A172 (cell line): Measurements from ENCODE around the gene APLF. TPM values are rescaled to one million over a fixed set of nuclear protein-coding genes. Genes with fewer than 3 reads are reported as not detected.
"Not testable (repeated sequence)": the region's sequence is repeated elsewhere in the genome, so short reads cannot be mapped to it uniquely, and the experiment has no call there.

Experiments used
- DNase-seq: peaks from one replicate; pipeline ENCODE4 v3.0.0-alpha.2; 2015; ENCODE audit warnings: low spot score
- total RNA-seq: library from RNA; depleted of rRNA; stranded (reverse); fragments of >200 nt; shearing (Covaris generic); gene quantifications from 2 replicates; pipeline ENCODE4 v1.2.3, GENCODE V29; 2014

APLF gene
- total RNA-seq, 1 experiment from 2014 or later, result 6.8 TPM

DNA sequence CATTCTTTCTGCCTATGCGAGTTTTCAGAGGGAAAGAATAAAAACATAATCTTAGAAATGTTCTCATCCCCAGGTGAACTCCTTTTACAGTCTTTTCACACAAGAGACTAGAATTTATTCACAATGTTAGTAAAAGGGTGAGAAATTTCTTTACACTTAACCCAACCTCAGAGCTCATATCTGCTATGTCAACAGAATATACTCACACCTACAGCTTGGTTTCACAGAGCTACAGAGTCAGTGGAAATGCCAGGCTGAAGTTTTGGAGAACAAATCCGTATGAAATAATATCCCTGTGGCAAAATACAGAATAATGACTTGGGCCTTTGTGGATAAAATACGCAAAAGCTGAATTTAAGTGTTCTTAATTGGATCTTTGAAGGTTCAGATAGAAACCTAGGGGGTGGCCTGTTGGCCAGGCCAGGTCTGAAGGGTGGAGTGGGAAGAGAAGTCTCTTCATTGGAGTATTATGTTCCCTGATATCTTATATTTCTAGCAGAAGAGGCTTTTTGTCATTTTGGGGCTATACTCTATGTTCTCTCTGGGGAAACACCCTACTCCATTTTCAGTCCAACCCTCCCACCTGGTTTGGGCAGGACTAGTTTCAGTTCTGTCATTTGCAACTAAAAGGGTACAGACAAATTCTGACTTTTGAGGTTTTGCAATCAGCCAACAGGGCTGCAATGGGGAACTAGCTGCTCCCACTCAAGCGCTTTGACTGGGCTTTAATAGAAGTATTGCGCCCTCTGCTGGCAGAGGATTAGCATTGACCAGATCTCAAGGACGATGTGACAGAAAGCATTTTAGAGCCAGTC lies 26.0 kb upstream of the APLF start:
- DNase-seq, result peak; percentile 84

DNA sequence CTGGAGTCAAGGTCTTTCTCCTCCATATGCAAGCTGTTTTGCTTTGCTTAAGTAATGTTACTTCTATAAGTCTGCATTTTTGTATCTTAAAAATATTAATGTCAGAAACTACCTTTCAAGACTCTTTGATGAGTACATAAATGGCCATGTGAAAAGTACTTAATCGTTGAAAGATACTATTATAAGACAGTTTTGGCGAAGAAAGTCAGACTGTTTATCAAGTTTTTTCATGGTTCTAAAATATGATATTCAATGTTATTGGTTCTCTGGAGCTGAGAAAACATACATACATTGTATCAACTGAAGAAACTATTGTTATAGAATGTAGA lies 25.4 kb upstream of the APLF start:
- no peak for DNase-seq

DNA sequence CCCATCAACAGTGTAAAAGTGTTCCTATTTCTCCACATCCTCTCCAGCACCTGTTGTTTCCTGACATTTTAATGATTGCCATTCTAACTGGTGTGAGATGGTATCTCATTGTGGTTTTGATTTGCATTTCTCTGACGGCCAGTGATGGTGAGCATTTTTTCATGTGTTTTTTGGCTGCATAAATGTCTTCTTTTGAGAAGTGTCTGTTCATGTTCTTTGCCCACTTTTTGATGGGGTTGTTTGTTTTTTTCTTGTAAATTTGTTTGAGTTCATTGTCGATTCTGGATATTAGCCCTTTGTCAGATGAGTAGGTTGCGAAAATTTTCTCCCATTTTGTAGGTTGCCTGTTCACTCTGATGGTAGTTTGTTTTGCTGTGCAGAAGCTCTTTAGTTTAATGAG lies 21.0 kb upstream of the APLF start:
- not testable (repeated sequence) for DNase-seq

DNA sequence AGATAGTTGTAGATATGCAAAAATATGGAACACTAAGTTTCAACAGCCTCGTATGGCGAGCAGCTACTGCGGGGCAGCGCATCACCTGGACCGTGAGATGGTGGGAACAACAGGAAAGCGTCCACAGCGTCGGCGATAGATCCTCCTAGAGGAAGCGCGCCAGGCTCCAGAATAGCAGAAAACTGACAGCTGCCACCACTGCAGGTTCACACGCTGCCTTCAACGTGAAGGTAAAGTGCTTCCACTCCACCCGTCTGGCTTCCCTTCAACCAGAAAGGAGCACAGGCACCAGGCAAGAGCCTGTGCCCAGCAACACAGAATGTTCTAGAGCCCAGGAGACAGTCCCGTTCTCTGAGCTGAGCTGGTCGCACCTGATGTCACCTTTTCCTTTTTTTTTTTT lies 20.3 kb upstream of the APLF start:
- no peak for DNase-seq

DNA sequence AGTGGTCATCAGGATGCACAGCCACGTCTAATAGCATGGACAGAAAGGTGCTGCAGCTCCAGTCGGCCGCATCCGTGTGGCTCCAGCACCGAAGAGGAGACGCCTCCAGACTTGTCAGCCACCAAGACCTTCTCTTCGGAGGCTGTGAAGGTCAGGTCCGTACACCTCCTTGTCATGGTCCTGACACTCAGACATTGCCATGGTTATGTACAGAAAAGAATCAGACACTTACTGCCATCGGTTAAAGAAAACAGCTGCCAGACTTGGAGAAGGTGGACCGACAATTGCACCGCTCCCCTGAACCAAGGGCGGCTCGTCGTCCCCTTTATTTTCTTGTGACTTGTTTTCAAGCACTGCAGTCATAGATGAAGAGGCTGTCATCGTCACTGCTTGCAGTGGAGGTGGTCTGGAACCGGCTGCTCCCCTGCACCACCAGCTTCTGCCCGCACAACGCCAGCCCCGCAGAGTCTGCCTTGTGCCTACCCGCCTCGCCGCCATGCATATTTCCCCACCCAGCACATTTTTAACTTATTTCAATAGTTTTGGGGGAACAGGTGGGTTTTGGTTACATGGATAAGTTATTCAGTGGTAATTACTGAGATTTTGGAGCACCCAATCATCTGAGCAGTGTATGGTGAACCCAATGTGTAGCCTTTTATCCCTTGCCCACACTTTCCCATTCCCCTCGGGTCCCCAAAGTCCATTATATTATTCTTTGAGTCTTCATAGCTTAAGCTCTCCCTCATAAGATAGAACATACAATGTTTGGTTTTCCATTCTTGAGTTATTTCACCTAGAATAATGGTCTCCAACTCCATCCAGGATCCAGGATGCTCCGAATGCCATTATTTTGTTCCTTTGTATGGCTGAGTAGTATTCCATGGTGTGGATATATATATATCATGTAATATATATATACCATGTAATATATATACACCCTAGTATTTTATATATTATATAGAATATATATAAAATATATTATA lies 18.4 kb upstream of the APLF start:
- DNase-seq, result no peak

DNA sequence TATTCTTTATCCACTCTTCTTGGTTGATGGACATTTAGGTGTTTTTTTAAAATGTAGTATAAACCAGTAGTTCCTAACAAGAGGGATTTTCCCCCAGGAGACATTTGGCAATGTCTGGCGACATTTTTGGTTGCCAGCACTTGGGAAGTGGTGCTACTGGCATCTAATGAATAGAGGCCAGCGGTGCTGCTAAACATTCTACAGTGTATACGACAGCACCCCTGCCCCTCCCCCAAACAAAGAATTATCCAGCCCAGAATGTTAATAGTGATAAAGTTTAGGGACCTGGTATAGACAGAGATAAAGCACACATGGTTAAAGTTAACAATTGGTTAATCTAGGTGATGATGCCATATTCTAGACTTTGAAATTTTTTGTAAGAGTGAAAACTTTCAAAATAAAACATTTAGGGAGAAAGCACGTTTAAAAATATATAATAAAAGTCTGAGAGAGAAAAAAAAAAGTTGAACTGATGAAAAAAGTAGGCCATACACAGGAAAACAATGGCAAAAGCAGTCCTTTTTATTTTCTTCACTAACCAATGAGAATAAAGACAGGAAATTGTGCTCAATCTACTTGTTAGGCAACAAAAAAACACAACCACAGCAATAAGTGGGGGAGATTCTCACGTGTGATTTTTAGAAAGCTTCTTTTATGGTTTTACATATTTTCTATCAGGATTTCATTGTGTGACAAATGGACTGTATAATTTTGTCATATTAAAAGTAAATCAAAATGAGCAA lies 15.1 kb upstream of the APLF start:
- no peak for DNase-seq

DNA sequence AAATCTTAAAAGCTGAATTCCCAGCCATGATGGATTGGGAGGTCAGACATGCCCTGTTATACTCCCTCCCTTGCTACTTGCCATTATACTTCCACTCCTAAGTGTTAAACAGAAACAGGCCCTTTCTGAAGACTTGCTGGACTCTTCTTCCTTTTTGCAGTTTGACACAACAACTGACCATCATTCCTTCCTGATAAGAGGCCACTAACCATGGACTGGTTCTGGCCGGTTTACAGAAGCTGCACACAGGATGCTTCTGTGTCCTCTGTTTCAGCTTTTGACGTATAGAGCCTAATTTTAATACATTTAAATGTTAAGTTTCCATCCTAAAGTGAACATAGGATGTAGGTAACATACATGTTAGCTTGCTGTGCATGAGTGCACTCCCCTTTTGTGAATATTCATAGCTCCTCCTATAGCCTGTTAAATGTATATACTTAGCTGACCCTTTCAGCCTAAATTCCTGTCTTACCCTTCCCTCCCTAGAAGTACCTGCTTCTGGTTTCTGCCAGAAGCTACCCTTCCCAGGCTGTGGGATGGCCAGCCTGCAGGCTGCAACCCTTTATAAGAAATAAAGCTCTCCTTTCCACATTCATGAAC lies 13.5 kb upstream of the APLF start:
- DNase-seq, result no peak

DNA sequence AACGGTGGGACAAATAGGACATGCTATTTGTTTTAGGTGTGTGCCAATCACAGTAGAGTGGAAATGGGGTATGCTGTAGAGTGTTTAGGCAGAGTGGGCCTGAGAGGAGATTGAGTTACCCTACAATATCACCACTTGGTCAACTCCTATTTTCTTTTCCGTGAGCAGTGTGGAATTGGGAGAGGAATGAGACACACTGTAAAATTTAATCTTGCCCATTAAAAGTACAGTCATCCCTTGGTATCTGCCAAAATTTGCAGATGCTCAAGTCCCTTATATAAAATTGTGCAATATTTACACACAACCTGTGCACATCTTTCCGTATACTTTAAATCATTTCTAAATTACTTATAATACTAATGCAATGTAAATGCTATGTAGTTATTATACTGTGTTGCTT lies 12.7 kb upstream of the APLF start:
- DNase-seq, result no peak

DNA sequence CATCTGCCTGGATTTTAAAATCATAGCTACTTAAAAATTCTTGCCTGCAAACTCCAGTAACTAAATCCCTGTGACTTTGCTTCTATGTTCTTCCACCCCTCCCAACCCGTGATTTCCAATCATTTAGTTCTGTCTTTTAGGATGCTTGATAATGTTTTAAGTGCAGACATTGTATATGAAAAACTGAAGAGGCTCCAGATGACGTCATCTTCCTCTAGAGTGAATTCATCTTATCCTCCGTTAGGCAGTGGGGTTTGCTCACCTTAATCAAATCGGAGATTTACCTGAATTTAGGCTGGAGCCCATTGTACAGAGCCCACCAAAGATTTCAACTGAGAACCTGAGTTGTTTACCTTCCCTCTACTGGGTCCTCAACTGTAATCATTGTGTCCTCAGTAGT lies 11.2 kb upstream of the APLF start:
- DNase-seq, result no peak

DNA sequence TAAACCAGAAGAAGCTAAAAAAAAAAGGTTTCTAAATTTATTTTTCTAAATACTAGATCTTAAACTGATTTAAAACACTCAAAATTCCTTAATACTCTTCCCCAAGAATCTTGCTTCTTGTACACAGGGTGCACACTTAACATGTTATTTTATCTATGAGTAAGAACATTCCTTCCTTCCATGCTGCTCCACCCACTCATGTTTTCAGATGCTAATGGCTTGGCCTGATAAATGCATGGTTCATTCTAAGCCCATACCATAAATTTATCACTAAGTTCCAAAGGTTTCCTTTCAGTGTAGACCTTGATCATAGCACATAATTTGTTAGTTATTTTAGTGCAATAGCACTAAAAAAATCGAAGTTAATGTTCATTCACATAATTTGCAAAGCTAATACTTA lies 8.4 kb upstream of the APLF start:
- DNase-seq, result no peak

DNA sequence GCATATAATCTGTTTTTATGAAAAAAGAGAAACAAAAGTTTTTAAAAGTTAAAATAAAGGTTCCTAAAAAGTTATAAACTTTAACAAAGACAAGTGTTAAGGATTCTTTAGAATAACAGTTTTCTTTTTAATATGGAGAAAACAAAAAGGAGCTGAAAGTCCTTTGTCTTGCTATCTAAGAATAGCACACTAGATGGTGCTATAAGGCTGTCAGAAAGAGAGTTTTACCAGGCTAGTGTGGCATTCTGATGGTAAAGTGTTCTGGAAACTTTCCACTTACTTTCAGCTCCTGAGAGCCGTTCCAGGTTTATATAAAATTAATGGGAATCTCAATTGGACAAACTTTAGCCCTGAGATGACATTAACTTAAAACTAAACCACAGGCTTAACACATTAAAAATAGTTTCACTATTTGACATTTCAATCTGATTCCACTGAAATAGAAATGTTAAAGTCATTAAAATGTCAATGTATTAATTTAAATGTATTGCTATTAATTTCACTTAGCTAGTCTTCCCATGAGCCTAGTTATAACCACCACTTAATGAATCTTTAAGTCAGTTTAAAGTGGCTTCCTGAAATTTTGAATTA lies 4.0 kb upstream of the APLF start:
- peak; percentile 60 for DNase-seq

DNA sequence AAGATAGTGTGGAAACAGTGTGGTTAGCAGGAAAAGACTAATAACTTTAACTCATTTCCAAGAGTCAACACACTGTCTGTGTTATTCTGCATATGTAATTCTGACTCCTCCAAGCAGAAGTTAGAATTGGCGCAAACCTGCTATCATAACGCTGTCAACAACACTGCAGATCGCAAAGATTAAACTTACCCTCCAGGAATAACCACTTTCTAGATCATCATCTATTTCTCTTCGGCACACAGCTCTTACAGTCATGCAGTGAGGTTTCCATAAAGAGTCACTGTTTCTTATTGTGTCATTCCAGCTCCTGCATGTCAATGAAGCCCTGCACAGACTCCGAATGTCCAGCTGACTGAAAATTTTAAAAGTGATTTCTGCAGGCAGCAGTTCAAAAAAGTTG lies 2.7 kb upstream of the APLF start:
- no peak for DNase-seq

DNA sequence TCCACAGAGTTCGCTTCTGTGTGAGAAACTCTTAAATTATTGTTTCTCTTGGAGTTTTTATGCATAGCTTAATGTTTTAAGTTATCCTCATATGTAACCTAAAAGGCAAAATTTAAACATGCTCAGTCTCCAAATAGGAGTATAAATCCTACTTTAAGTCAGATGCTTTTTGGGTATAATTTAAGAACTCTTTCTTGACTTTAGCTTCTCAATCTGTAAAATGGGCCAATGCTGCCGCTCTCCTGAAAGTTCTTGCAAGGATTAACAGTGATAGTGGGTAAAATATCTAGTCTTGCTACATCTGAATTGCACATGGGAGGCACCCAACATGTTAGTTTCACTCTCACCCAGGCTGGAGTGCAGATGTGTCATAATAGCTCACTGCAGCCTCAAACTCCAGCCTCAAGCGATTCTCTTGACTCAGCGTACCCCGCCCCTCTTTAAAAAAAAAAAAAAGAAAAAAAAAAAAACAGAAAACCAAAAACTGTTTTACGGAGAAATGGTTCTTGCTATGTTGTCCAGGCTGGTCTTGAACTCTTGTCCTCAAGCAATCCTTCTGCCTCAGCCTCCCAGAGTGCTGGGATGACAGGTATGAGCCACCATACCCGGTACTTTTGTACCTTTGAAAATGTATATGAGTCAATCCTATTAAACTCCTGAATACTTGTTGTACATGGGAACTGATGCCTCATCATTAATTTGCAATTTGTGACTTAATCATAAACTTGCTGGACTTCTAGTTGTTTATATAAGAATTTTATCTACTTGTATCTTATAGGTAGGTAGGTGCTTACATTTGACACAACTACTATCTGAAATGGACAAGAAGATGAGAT lies 2.1 kb upstream of the APLF start:
- no peak for DNase-seq

DNA sequence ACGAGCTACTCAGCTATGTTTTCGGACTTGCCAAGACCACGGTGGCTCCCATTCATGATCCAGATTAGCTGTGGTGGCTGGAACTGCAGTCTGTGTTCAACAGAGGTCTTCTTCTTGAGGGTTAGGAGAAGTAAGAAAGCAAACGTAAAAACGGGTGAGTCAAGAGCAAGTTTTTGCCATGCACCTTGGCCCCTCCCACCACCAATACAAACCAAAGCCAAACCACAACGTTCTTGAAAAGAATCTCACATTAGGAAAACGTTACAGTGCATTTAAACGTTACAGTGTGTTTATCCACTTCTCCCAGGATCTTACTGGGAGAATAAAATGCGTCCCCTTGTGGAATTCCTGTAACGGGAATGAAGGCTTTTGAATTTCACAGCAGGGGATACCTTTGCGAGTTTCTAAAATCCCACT lies 1.0 kb upstream of the APLF start:
- DNase-seq, result peak; percentile 50

DNA sequence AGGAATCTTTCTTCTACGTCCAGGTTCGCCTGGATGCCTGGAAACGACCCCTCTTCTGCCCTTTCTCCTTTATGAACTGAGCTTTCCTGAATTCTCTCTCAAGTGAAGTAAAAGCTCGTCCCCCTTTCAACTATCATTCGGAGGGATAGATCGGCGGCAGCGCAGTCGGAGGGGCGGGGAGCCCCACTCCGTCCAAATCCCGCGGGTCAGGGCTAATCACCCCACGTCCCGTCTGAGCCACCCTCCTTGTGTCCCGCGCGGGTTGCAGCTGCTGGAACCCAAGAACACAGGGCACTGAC lies 658 bp upstream of the APLF start:
- no peak for DNase-seq

DNA sequence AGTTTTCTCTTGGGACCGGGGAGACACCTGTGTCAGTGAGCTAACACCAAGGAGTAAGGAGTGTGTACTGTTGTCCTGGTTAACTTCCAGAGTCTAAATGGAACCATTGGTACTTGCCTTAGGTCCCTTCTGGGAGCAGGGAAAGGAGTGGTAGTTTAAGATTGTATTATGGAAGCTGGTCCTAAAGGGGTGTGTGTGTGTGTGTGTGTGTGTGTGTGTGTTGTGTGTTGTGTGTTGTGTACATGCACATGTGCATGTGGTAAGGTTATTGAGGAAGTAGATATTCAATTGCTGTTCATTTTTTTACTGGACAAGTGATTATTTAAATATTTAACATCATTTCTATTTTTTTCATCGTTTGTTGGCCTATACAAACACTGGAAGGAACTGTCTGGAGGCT lies 1.4 kb downstream of the APLF start:
- DNase-seq, result no peak

DNA sequence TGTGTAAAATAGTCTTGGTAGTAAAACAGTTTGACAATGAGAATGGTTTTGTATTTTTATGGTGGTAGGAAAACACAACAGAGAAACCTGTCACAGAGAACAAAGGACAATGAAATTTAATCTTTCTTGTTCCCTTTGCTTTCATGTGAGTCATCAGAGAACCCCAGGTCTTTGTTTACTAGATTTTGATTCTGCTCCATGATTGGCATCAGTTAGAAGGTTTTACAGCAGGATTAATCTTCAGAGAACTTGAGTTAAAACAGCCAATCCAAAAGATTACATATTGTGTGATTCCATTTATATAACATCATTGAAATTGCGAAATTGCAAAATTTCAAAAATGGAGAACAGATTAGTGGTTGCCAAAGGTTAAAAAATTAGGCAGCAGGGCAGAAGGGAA lies 2.5 kb downstream of the APLF start:
- DNase-seq, result no peak

DNA sequence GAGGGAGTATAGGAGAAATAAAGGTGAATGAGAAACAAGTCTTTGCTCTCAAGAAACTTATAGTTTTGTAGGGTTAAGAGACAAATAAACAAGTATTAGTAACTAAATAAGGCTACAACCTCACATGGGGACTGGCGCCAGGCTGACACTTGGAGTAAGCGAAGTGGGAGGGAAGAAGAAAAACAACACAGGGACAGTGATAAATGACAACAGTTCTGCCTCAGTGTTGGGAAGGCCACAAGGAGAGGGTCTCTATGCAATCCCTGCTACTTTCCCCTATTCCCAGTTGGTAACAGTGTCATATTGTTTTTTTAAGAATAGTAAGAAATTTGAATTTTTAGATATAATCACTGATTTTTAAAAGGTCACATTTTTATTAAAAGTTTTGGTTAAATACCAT lies 4.0 kb downstream of the APLF start:
- DNase-seq, result no peak

DNA sequence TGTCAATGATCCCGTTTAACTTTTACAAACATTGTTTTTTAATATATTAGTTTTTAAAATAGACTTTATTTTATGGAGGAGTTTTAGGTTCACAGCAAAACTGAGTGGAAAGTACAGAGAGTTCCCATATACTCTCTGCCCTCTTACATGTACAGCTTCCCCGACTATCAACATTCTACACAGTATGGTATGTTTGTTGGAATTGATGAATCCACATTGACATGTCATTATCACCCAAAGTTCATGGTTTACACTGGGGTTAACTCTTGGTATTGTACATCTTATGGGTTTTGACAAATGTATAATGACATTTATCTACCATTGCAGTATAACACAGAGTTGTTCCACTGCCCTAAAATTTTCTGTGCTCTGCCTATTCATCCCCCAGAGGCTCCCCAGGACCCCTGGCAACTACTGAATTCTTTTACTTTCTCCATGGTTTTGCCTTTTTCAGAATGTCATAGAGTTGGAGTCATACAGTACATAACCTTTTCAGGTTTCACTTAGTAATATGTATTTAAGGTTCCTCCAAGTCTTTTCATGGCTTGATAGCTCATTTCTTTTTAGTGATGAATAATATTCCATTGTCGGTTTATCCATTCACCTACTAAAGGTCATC lies 5.5 kb downstream of the APLF start:
- no peak for DNase-seq

DNA sequence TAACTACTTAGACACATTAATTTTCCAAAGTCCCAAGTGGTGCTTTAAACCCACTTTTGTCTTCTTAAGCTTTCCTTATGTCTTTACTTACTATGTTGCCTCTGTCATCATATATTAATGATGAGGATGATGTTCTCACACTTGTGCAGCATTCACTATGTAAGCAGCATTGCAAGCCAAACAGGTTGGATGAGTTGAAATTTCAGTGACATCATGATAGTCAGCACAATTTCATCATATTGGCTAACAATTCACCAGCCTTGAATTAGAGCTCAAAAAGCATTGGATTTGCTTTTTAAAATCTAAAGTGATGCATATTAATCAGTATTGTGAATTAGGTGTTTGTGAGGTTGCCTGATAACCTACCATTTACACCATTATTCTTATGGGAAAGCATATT lies 7.7 kb downstream of the APLF start:
- DNase-seq, result no peak
